GM12878 (cell line): ENCODE results near the gene RECK.
A peak's percentile ranks its signal among the peaks of the same experiment; 100 is the strongest.

Experiments used
- CTCF ChIP-seq, 3 experiments: IDR thresholded peaks in 2 of 3; conservative IDR thresholded peaks in 1 of 3; 2 replicates each; pipeline ENCODE4 v1.5.1; 2011; ENCODE audit warnings: low read depth in 3 of 3, low read length in 3 of 3, mild to moderate bottlenecking in 3 of 3, control low read depth in 2 of 3, moderate library complexity in 2 of 3, inconsistent platforms in 1 of 3, mixed read lengths in 1 of 3; ENCODE audit not compliant: control insufficient read depth in 2 of 3, insufficient read depth in 1 of 3; ENCODE audit errors: extremely low read depth in 1 of 3
- IRF4 ChIP-seq: IDR thresholded peaks from 2 replicates; pipeline ENCODE4 v1.6.1; 2011; ENCODE audit warnings: low read depth, low read length
- MXI1 ChIP-seq: fragments of 150-350 bp; IDR thresholded peaks from 2 replicates; pipeline ENCODE4 v1.6.1; 2011; ENCODE audit warnings: low read depth, mild to moderate bottlenecking, inconsistent platforms, low read length, improper control_type of control experiment
- POLR2AphosphoS5 ChIP-seq: IDR thresholded peaks from 2 replicates; pipeline ENCODE4 v1.6.1; 2011; ENCODE audit warnings: mild to moderate bottlenecking, low read length, inconsistent platforms
- RAD21 ChIP-seq: IDR thresholded peaks from 2 replicates; pipeline ENCODE4 v1.6.1; 2011; ENCODE audit warnings: mild to moderate bottlenecking, low read depth, low read length, moderate library complexity; ENCODE audit not compliant: insufficient read depth
- REST ChIP-seq: IDR thresholded peaks from 2 replicates; pipeline ENCODE4 v1.6.1; 2012; ENCODE audit warnings: mild to moderate bottlenecking, low read depth, low read length
- TAF1 ChIP-seq: IDR thresholded peaks from 2 replicates; pipeline ENCODE4 v1.6.1; 2011; ENCODE audit warnings: mild to moderate bottlenecking, low read depth, low read length, borderline replicate concordance
- ZNF274 ChIP-seq: IDR thresholded peaks from one replicate; pipeline ENCODE4 v1.8.0; 2011; ENCODE audit not compliant: insufficient read length, insufficient read depth

GRCh38 chr9:36166168-36166927 is 129.6 kb downstream of the RECK start:
- TF ChIP-seq CTCF (IDR thresholded peaks at IDR 0.05 in 2 of 3, conservative IDR thresholded peaks at IDR 0.05 in 1 of 3; ENCODE audit: control insufficient read depth in 2 of 3, extremely low read depth in 1 of 3, insufficient read depth in 1 of 3, low read depth in 3 of 3, low read length in 3 of 3) (peak; percentile 82 to 98 (median 87)), IRF4 (no peak), ZNF274 (no peak), MXI1 (no peak), RAD21 (peak; percentile 81), POLR2AphosphoS5 (no peak), TAF1 (no peak), REST (no peak)
